Head of caudate nucleus (tissue), 42 donors: ENCODE data around the gene QPCTL.
A peak's percentile ranks its signal among the peaks of the same experiment; 100 is the strongest.
"Not testable (repeated sequence)": the region's sequence is repeated elsewhere in the genome, so short reads cannot be mapped to it uniquely, and the experiment has no call there.

Experiments
- DNase-seq, 42 donors: peaks; one replicate each; pipeline versions ENCODE4 v3.0.0 to v3.0.0-alpha.2; 2020 to 2021; ENCODE audit warnings: mixed read lengths in 7 of 42
- intact Hi-C: fragments of 100-400 bp; cut with DNase I; formaldehyde crosslinking; loops from one replicate; pipeline ENCODE4 v1.15.0; 2022

Gene QPCTL

DNA sequence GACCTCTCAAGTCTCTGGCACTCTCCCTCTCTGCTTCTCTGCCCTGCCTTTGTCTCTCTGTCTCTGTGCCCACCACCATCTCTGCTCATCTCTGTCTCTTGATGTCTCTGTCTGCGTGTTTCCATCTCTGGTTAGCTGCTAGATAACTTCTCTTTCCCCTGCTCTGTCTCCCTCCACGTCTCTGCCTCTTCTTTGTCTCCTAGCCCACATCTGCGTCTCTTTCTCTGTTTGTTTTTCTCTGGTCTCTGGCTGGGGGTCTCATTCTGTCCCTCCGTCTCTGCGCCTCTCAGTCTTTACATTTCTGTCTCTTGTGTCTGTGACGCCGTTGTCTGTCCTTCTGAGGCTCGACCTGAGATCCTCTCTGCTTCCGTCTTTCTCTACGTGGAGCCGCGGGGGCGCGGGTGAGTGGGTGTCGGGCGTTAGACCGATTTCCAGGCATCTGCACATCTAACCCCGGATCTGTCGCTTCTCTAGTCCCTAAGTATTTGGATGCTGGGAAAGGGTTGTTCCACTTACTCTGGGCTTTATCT, 24.1 kb upstream of the QPCTL start:
- peak in 3 of 42 donors; percentile 11 to 52 (median 33) for DNase-seq
- intact Hi-C loops = no loop called here

DNA sequence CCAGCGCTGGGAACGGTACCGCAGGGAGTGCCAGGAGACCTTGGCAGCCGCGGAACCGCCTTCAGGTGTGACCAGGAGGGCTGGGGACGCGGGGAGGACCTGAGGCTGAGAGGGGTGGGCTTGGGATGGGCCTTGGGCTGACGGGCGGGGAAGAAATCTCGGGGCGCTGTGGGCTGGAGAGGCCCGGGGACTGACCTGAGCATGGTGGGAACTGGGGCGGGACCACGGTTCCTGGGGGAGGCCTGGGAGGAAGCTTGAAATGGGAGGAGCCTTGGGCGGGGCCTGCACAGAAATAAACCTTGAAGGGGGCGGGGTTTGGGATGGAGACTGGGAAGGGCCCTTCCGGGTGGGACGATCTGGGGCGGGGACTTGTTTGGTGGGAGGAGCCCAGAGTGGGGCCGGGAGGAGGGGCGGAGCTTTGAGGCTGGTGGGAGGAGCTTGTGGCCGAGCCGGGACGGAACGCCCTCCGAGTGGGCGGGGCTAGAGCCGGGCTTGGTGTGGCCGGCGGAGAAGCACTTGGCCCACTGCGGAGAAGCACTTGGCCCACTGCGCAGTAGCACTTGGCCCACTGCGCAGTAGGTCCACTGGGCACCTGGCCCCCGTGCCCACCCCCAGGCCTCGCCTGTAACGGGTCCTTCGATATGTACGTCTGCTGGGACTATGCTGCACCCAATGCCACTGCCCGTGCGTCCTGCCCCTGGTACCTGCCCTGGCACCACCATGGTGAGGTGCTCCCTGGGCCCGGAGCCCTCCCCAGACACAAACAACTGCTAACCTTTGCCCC, 21.6 kb upstream of the QPCTL start:
- peak; percentile 55 to 92 (median 76) for DNase-seq

DNA sequence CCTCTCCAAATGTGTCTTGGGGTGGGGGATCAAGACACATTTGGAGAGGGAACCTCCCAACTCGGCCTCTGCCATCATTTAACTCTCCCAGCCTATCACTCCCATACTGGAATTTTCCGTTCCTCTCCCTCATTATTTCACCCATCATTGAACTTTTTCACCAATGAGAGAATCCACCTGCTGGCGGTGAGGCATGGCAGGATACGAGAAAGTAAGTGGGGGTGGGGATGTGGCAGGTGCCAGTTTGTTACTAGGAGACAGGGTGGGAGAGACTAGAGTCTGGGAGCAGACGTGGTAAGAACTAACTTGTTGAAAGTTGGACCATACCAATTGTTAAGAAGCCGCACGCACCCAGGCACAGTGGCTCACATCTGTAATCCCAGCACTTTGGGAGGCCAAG, 17.5 kb upstream of the QPCTL start:
- intact Hi-C loops = no loop called here
- no peak for DNase-seq

More for the DNA sequence above, 21.6 kb upstream of the QPCTL start:
- intact Hi-C loops = no loop called here

DNA sequence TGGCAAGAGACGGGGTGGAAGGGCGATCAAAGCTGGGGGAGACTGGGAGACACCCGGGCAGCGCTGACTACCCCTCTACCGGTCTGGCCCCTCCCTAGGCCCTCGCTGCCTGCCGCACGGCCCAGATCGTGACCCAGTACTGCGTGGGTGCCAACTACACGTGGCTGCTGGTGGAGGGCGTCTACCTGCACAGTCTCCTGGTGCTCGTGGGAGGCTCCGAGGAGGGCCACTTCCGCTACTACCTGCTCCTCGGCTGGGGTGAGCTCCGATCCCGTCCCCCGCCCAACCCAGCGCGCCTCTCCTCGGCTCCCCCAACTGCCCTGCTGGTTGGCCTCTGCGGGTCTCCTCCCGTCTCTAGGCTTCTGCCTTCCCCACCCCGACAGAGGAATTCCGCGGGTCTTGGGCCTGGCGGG, 15.6 kb upstream of the QPCTL start:
- intact Hi-C loops = no loop called here
- peak in 34 of 42 donors; percentile 16 to 75 (median 44) for DNase-seq

DNA sequence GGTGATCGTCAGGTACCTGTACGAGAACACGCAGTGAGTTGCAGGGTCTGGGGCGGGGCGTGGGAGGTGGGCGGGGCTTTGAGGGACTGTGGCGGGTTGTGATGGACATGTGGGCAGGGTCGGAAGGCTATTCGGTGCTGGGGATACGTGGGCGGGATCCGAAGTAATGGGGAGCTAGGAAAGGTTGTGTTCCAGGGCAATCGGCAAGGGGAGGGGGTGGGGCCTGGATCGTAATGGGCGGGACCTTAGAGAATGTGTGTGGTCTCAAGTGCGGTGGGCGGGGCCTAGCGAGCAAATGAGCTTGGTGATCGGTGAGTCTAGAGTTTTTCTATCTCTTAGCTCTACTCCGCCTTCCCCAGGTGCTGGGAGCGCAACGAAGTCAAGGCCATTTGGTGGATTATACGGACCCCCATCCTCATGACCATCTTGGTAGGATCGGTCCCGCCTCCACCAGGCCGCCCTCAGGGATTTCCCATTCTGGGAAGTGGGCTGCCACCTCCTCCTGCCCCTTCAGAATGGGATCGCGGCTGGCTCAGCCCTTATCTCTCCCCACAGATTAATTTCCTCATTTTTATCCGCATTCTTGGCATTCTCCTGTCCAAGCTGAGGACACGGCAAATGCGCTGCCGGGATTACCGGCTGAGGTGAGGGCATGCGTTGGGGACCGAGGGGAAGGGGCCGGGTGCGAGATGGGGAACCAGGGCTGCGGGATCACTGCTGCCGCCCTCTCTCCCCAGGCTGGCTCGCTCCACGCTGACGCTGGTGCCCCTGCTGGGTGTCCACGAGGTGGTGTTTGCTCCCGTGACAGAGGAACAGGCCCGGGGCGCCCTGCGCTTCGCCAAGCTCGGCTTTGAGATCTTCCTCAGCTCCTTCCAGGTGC, 14.9 kb upstream of the QPCTL start:
- peak; percentile 45 to 89 (median 72) for DNase-seq
- intact Hi-C loops = no loop called here

DNA sequence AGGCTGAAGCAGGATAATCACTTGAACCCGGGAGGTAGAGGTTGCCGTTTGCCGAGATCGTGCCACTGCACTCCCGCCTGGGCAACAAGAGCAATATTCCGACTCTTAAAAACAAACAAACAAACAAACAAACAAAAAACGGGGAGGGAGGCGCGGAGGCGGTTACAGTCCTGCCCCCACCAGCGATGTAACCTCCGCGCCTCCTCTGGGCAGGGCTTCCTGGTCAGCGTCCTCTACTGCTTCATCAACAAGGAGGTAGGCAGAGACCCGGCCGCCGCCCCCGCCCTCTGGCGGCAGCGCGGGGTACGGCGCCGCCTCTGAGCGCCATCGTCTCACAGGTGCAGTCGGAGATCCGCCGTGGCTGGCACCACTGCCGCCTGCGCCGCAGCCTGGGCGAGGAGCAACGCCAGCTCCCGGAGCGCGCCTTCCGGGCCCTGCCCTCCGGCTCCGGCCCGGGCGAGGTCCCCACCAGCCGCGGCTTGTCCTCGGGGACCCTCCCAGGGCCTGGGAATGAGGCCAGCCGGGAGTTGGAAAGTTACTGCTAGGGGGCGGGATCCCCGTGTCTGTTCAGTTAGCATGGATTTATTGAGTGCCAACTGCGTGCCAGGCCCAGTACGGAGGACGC, 11.0 kb upstream of the QPCTL start:
- peak; percentile 78 to 94 (median 88) for DNase-seq
- intact Hi-C loops = loop anchor here (5.0 kb wide), 1 partner anchor 74 kb away; no protein-coding TSS in a partner anchor

DNA sequence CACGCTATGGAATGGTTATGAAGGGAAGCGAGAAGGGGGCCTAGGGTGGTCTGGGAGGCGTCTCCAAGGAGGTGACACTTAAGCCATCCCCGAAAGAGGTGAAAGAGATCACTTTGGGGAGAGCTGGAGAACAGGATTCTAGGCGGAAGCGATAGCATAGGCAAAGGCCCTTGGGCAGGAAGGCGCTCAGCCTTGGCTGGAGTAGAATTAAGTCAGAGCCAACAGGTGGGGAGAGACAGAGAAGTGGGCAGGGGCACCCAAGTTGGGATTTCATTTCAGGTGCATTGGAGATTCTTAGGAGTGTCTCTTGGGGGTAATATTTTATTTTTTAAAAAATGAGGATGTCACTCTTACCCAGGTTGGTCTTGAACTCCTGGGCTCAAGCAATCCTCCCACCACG, 10.3 kb upstream of the QPCTL start:
- no peak for DNase-seq
- intact Hi-C loops = loop anchor here (5.0 kb wide), 1 partner anchor 75 kb away; no protein-coding TSS in a partner anchor

DNA sequence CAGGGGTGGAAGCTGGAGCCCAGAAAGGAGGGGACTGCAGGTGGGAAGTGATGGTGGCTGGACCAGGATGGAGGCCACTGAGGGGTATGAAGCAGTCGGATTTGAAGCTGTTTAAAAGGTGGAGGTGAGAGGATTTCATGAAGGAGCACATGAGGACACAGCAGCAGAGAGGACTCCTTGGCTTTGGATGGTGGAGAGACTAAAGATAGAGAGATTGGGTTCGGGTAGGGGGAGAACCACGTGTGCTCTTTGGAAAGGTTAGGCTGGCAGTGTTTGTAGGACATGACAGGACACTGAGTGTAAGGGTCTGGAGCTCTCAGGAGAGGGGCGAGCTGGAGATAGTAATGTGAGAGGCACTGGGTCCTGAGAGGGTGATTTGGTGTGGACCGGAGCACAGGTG, 9.6 kb upstream of the QPCTL start:
- no peak for DNase-seq
- intact Hi-C loops = loop anchor here (5.0 kb wide), 1 partner anchor 76 kb away; no protein-coding TSS in a partner anchor

DNA sequence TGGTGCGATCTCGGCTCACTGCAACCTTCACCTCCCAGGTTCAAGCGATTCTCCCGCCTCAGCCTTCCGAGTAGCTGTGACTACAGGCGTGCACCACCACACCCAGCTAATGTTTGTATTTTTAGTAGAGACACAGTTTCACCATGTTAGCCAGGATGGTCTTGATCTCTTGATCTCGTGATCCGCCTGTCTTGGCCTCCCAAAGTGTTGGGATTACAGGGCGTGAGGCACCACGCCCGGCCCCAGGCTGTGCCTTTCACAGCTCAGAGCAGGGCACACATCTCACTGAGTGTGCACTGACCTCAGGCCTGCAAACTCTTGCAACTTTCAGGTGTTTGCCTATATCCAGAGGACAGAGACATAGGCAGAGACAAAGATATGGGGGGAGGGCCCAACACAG, 7.4 kb upstream of the QPCTL start:
- intact Hi-C loops, DNase-seq: not testable (repeated sequence)

DNA sequence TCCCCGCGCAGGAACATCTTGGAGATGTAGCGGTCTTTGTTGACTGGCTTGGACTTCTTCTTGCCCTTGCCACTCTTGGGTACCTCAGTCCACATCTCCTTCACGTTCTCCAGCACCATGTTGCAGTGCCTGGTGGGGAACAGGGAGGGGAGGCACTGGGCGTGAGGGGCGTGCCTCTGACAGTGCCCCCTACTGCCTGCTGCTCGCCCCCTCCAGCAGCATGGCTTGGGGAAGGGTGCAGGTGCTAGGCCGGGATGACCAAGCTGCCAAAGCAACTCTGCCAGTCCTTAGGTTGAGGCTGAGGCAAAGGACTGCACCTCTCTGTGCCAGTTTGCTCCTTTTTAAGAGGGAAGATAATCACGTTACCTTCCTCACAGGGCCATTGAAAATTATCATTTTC, 4.9 kb upstream of the QPCTL start:
- intact Hi-C loops = no loop called here
- no peak for DNase-seq

DNA sequence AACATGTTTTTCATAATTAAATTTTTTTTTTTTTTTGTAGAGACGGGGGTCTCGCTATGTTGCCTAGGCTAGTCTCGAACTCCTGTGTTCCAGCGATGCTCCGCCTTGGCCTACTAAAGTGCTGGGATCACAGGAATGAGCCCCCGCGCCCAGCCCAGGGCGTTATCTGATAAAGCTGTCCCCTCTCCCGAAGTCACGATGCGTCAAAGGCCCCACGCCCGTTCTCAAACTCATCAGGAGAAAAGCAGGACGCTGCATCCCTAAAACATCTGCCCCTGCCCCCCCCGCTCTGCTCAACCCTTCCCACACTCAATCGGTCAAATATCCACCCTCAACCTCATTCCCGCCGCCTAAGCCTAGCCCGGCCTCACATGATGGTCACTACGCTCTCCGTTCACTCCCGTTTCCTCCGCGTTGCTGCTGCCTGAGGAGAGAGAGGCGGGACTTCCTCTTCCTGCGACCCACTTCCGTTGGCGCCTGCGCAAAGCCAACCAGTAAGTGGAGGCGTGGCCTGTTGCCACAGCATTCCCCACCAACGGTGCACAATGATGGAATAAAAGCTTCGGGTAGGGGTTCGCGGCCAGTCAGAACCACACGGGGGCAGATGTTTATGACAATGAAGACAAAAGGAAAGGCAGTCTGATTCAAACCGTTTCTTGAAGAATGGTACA, 815 bp upstream of the QPCTL start, which contains the start of gene SNRPD2:
Gene SNRPD2 (minus strand): TSS at position 438 of the 671 bp plus-strand sequence. CDS start 65 bp downstream, at position 373.
- DNase-seq = peak; percentile 86 to 98 (median 94)
- intact Hi-C loops = loop anchor here (5.0 kb wide), 1 partner anchor 109 kb away; the partner anchor contains the start of gene OPA3

DNA sequence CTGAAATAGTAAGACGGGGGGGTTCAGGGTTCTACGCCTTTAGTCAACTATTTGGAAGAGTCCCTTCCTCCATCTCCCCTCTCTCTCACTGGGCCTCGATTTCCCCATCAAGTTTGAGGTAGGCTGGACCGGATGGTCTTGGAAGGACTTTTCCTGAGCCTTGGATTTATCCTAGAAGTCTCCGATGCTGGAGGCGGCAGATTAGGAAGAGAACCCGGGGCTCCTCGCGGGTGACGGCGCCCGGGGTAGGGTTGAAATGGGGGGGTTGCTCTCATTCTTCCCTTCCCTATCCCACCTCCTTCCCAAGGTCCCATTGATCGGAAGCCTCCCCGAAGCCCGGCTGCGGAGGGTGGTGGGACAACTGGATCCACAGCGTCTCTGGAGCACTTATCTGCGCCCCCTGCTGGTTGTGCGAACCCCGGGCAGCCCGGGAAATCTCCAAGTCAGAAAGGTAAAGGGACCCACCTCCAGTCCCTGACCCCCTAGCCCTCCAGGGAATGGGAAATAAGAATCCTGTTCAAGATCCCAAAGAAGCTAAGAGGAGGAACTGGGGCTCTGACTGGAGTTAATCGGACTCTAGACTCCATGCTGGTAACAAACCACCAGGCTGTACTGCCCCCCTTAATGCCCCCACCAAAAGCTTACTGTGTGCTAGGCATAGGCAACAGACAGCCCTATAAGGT, 781 bp downstream of the QPCTL start:
- DNase-seq = peak; percentile 67 to 91 (median 84)
- intact Hi-C loops = loop anchor here (5.0 kb wide), 1 partner anchor 111 kb away; the partner anchor contains the start of gene OPA3

DNA sequence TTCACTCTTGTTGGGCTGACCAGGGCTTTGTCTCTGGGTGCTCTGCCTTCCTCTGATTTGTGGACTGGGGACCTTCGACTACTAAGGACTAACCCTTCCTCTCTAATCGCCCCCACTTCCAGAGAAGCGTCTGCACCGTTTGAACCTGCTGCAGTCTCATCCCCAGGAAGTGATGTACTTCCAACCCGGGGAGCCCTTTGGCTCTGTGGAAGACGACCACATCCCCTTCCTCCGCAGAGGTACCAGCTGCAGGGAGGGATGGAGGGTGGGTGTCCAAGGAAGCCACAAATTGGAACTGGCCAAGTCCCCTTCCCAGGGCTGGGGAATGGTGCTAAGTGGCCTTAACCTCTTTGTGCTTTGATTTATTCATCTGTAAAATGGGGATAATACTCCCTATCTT, 9.2 kb downstream of the QPCTL start:
- no peak for DNase-seq
- intact Hi-C loops = no loop called here

DNA sequence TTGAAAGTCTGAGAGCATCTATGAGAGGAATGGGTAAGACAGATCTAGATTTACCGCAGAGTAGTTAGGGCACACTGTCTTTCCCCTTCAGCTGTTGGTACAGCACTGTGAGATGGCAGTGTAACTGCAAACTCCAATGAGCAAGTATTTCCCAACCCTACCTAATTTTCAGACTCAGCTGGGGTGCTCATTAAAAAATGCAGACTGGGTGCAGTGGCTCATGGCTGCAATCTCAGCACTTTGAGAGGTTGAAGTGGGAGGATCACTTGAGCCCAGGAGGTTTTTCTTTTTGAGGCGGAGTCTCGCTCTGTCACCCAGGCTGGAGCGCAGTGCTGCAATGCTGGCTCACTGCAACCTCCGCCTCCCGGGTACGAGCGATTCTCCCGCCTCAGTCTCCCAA, 12.6 kb downstream of the QPCTL start:
- DNase-seq = no peak
- intact Hi-C loops = no loop called here

DNA sequence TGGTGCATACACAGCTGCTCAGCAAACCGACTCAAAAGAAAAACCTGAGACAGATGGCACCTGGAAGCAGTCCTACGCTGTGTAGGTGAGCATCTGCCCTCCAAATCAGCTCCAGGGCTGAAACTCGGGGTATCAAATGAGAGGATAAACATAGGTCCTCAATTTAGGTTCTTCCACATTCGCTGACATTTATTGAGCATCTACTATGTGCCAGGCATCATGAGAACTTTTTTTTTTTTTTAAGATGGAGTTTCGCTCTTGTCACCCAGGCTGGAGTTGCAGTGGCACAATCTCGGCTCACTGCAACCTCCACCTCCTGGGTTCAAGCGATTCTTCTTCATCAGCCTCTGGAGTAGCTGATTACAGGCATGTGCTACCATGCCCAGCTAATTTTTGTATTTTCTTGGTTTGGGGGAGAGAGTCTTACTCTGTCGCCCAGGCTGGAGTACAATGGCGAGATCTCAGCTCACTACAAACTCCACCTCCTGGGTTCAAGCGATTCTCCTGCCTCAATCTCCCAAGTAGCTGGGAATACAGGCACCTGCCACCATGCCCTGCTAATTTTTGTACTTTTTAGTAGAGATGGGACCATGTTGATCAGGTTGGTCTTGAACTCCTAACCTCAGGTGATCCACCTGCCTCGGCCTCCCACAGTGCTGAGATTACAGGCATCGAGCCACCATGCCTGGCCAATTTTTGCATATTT, 13.4 kb downstream of the QPCTL start:
- DNase-seq = no peak
- intact Hi-C loops = no loop called here

DNA sequence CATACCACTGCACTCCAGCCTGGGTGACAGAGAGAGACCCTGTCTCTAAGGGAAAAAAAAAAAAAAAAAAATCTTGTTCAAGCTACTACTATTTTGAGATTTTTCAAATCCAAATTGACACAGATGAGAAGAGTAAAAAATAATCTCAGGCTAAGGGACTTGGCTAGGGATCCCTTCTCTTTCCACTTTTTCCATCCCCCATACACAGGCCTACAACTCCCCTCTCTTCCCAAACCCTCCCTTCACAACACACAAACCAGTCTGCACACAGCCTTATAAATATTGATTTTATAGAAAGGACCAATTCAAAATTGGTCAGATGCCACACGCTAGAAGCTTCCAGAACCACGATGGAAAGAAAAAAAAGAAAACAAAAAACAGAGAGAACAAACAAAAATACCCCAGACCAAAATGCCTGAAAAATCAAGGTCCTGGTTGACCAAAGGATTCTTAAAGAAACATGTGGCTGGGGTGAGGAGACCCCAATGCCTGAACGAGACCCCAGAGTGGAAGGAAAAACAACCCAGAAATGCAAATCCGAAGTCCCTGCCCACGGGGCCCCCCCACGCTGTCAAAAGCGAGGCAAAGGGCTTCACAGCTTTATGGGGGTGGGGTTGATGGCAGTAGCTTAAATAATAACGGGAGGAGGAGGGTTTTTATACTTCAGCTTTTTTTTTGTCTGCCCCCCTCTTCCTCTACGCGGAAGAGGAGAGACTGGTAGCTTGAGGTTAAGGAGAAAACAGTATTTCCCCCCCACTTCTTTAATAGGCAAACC, 18.1 kb downstream of the QPCTL start:
- intact Hi-C loops = no loop called here
- DNase-seq = peak in 21 of 42 donors; percentile 17 to 69 (median 48)
